RWPE2 (cell line): ENCODE measurements around the gene C14orf132.

Experiments
- ATAC-seq: fragments of 200-7000 bp; cut with Tn5 transposase; 3 replicates; pipeline ENCODE4 v1.9.1; 2021; ENCODE audit warnings: low read depth
- DNase-seq: peaks from one replicate; pipeline ENCODE4 v3.0.0-alpha.2; 2020; ENCODE audit warnings: low spot score
- H3K27ac ChIP-seq: fragments of 450-650 bp; 2 replicates; pipeline ENCODE4 v1.5.1; 2017; ENCODE audit warnings: mild to moderate bottlenecking; ENCODE audit not compliant: poor library complexity, severe bottlenecking
- H3K27me3 ChIP-seq: fragments of 250-450 bp; sonication (Bioruptor Pico); 2 replicates; pipeline ENCODE4 v1.5.1; 2021; ENCODE audit warnings: mild to moderate bottlenecking, moderate library complexity; ENCODE audit not compliant: insufficient read depth, poor library complexity, severe bottlenecking
- H3K36me3 ChIP-seq: fragments of 250-450 bp; sonication (Bioruptor Pico); 2 replicates; pipeline ENCODE4 v1.5.1; 2020; ENCODE audit warnings: low read depth, mild to moderate bottlenecking, moderate library complexity
- H3K4me1 ChIP-seq: fragments of 250-450 bp; sonication (Bioruptor Pico); 2 replicates; pipeline ENCODE4 v1.5.1; 2021; ENCODE audit warnings: mild to moderate bottlenecking, moderate library complexity; ENCODE audit not compliant: insufficient read depth, poor library complexity, severe bottlenecking
- H3K4me3 ChIP-seq: fragments of 250-450 bp; sonication (Bioruptor Pico); 2 replicates; pipeline ENCODE4 v1.5.1; 2021; ENCODE audit warnings: mild to moderate bottlenecking, moderate library complexity; ENCODE audit not compliant: severe bottlenecking
- H3K9me3 ChIP-seq: fragments of 250-450 bp; sonication (Bioruptor Pico); 2 replicates; pipeline ENCODE4 v1.5.1; 2021; ENCODE audit warnings: mild to moderate bottlenecking, moderate library complexity; ENCODE audit not compliant: severe bottlenecking
- CTCF ChIP-seq: fragments of 450-650 bp; IDR thresholded peaks from one replicate; pipeline ENCODE4 v1.5.1; 2017; ENCODE audit warnings: mild to moderate bottlenecking, moderate library complexity; ENCODE audit not compliant: poor library complexity, severe bottlenecking

The C14orf132 gene

DNA sequence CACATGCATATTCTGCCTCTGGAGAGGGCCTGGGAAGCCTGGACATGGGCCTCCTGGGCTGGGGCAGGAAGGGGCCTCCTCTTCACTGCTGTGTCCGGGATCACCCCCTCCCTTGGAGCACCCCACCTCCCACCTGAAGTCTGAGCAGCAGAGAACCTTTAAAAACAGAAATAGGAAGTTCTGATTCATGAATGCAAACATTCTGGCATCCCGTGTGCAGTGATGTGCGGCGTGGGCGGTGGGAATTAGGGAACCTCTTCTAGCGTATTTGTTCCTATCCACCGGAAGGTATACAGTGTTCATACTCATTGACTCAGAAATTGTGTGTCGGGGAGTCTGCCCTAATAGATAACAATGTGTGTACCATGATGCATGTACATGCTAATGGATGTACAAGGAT is 46.2 kb downstream of the C14orf132 start:
- H3K4me1 ChIP-seq = peaks cover 20% of the 10 kb centered on the region
- no peaks in the 10 kb centered on the region for H3K27me3 ChIP-seq
- H3K27ac ChIP-seq = no peak overlapping the region
- no peaks in the 10 kb centered on the region for H3K9me3 ChIP-seq
- ATAC-seq (no peak), DNase-seq (peak; percentile 43)
- no peaks in the 10 kb centered on the region for H3K36me3 ChIP-seq
- TF ChIP-seq CTCF = no peak
- H3K4me3 ChIP-seq = no peak overlapping the region

GRCh38 chr14:96086032-96086431 is 46.9 kb downstream of the C14orf132 start:
- no peaks in the 10 kb centered on the region for H3K36me3 ChIP-seq
- H3K27me3 ChIP-seq = peaks cover 5% of the 10 kb centered on the region
- H3K4me3 ChIP-seq = no peak overlapping the region
- no peak for TF ChIP-seq CTCF
- no peaks in the 10 kb centered on the region for H3K9me3 ChIP-seq
- ATAC-seq (peak; percentile 70), DNase-seq (peak; percentile 90)
- H3K4me1 ChIP-seq = peaks cover 20% of the 10 kb centered on the region
- H3K27ac ChIP-seq = no peak overlapping the region

- H3K27me3 ChIP-seq = peaks cover 5% of the 10 kb centered on the region
- no peak overlapping the region for H3K4me3 ChIP-seq
- TF ChIP-seq CTCF = peak; percentile 10
- ATAC-seq = peak; percentile 34; the same call in 2 of the 3 replicates
- no peaks in the 10 kb centered on the region for H3K9me3 ChIP-seq
- peak; percentile 76 for DNase-seq
- peaks cover 20% of the 10 kb centered on the region for H3K4me1 ChIP-seq
- no peak overlapping the region for H3K27ac ChIP-seq
- no peaks in the 10 kb centered on the region for H3K36me3 ChIP-seq
Measured at GRCh38 chr14:96086574-96087077, 47.5 kb downstream of the C14orf132 start.

DNA sequence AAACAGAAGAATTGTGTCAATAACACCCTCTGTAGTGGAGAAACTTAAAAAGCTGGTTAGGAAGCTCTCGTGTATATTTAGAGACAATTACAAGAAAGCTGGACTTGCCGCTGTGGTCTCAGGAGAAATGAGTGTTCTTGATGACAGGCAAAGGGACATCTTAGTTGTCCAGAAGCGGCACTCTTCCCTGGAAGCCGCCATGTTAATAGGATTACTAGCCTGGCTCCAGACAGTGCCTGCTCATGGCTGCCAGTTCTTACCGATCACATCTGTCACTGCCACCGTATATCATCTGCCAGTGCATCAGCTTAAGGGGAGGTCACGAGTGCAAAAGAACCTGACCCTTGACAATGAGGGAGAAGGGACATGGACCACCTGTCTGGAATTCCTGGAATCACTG is 48.9 kb downstream of the C14orf132 start:
- no peak for TF ChIP-seq CTCF
- no peak overlapping the region for H3K27ac ChIP-seq
- H3K9me3 ChIP-seq = no peaks in the 10 kb centered on the region
- peaks cover 5% of the 10 kb centered on the region for H3K27me3 ChIP-seq
- no peak for ATAC-seq
- no peak overlapping the region for H3K4me3 ChIP-seq
- H3K4me1 ChIP-seq = peaks cover 20% of the 10 kb centered on the region
- peak; percentile 39 for DNase-seq
- H3K36me3 ChIP-seq = no peaks in the 10 kb centered on the region

DNA sequence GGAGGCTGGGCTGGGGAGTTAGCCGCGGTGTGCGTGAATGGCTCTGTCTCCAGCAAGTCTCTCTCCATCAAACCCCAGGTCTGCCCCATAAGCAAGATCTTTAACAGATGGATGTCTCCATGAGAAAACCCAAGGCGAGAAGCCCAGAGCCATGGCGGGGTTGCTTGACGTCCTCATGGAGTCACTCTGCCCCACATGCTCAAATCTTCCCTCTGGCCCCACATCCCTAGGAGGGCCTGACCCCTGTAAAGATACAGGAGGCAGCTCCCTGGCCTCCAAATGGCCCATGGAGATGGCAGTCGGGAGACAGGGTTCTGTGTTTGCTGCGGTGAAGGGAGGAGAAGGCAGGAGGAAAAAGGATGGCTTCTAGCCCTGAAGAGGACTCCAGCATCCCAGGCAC is 49.3 kb downstream of the C14orf132 start:
- Histone ChIP-seq H3K36me3 (no peaks in the 10 kb centered on the region), H3K4me1 (peaks cover 18% of the 10 kb centered on the region), H3K27ac (no peak overlapping the region), H3K4me3 (no peak overlapping the region), H3K27me3 (peaks cover 5% of the 10 kb centered on the region), H3K9me3 (no peaks in the 10 kb centered on the region)
- DNase-seq (peak; percentile 59), ATAC-seq (no peak)
- no peak for TF ChIP-seq CTCF
